Upper lobe of right lung (tissue), 1 donor: Measurements from ENCODE around the gene CCDC66. TPM values are rescaled to one million over a fixed set of nuclear protein-coding genes. Genes with fewer than 3 reads are reported as not detected.

ENCODE experiments used
- ATAC-seq: fragments of 200-7000 bp; cut with Tn5 transposase; one replicate; pipeline ENCODE4 v1.9.1; 2020; ENCODE audit warnings: mild to moderate bottlenecking, moderate library complexity
- DNase-seq: peaks from one replicate; pipeline ENCODE4 v3.0.0-alpha.2; 2020
- H3K27ac ChIP-seq: fragments of 200-600 bp; one replicate; pipeline ENCODE4 v1.8.0; 2022
- H3K27me3 ChIP-seq: fragments of 200-600 bp; one replicate; pipeline ENCODE4 v1.8.0; 2022; ENCODE audit warnings: mild to moderate bottlenecking
- H3K36me3 ChIP-seq: fragments of 200-600 bp; one replicate; pipeline ENCODE4 v1.8.0; 2022
- H3K4me1 ChIP-seq: fragments of 200-600 bp; one replicate; pipeline ENCODE4 v1.8.0; 2022
- H3K4me3 ChIP-seq: fragments of 200-600 bp; one replicate; pipeline ENCODE4 v1.8.0; 2022; ENCODE audit warnings: mild to moderate bottlenecking
- H3K9me3 ChIP-seq: fragments of 200-600 bp; one replicate; pipeline ENCODE4 v1.8.0; 2022
- intact Hi-C: fragments of 100-400 bp; cut with DNase I; formaldehyde crosslinking; loops from one replicate; pipeline ENCODE4 v1.11.0; 2022
- long read RNA-seq: library from polyadenylated mRNA; unstranded; transcript quantifications from one replicate; pipeline ENCODE4 v2.0.0, GENCODE V29; 2021
- total RNA-seq: library from RNA; stranded (reverse); fragmentation: NEBNext Ultra II Directional; extraction: Animal tissue kit (Norgen Biotek cat#: 25700); gene quantifications from one replicate; pipeline ENCODE4 v1.2.1, GENCODE V29; 2021
- TF ChIP-seq, protein P1 (sequence below): fragments of 200-600 bp; IDR thresholded peaks from one replicate; pipeline ENCODE4 v1.8.0; 2022; ENCODE audit warnings: antibody characterized with exemption
- donor health status: DM: no; HTN: yes; CAD: no; lungs with severe emphysema.

The CCDC66 gene
- total RNA-seq, result 25.0 TPM
- long read RNA-seq, partial matches to known transcripts, result 3 of 25 reads
- long read RNA-seq, other reads (novel, unspliced or antisense), result 20 of 25 reads

DNA sequence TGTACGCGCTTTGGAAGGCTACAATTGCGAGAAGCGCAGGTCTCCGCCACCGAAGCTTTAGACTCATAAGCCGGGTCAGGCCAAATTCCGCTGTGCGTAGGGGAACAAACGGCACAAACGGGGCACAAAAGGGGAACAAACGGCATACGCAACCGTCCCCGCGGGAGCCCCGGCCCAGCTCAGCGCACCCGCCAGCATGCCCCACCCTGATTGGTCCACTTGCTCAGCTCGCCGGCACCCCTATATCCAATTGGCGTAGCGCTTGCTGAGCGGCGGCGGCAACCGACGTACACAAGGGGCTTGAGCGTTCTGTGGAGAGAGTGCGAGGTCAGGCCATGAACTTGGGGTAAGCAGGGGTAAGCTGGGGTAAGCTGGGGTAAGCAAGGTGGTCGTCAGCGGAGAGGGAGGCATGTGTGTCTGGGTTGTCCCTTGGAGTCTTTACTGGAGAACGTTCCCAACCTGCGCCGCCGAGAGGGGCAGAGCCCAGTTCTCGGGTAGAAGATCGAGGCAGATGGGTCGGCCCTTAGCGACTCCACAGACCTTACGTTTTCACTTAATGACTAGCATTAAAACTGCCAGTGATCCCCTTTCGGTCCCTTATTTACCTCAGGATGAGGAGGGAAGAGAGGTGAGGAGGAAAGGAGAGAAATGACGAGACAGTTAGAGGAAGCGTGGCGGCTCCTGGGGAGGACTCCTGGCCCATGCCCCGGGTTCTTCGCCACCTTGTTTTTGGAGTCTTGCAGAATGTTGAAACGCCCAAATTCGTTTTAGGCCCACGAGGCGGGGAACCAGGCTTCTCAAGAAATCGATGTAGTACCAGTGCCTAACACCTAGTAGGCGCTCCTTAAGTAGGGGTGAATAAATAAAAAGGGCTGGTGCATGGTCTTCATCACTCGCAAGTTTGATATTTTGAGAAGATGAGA, at the start of gene CCDC66:
TSS of gene CCDC66 (plus strand) at position 268 of the 923 bp plus-strand sequence. CDS start at position 336, 68 bp downstream.
- H3K27me3 ChIP-seq, result no peaks in the 10 kb centered on the region
- H3K36me3 ChIP-seq, result peaks cover 31% of the 10 kb centered on the region
- peaks cover 11% of the 10 kb centered on the region for H3K4me1 ChIP-seq
- H3K9me3 ChIP-seq, result no peaks in the 10 kb centered on the region
- H3K27ac ChIP-seq, result peak within 1 kb of the TSS; percentile 93
- intact Hi-C loops, result no loop called here
- DNase-seq (peak; percentile 98), ATAC-seq (peak; percentile 100)
- H3K4me3 ChIP-seq, result peak within 1 kb of the TSS; percentile 96
- TF ChIP-seq, protein P1, sequence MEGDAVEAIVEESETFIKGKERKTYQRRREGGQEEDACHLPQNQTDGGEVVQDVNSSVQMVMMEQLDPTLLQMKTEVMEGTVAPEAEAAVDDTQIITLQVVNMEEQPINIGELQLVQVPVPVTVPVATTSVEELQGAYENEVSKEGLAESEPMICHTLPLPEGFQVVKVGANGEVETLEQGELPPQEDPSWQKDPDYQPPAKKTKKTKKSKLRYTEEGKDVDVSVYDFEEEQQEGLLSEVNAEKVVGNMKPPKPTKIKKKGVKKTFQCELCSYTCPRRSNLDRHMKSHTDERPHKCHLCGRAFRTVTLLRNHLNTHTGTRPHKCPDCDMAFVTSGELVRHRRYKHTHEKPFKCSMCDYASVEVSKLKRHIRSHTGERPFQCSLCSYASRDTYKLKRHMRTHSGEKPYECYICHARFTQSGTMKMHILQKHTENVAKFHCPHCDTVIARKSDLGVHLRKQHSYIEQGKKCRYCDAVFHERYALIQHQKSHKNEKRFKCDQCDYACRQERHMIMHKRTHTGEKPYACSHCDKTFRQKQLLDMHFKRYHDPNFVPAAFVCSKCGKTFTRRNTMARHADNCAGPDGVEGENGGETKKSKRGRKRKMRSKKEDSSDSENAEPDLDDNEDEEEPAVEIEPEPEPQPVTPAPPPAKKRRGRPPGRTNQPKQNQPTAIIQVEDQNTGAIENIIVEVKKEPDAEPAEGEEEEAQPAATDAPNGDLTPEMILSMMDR, result peak; percentile 73

DNA sequence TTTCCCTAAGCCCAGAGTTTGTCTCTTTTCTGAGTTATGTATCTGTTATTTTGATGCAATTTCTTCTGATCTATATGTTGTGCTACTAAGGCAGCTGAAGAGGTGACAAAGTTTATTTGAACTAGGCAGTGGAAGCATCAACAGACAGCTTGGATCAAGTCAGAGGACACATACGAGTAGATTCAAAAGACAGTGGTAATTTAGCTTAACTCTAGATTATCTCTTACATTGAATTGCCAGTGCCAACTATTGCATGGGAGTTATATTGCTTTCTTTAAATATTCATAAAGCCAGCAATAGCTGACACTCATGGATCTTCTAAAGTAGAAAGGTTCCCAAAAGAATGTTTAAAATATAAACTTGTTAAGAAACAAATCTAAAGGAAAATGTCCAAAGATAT, 37.3 kb upstream of the CCDC66 start:
- intact Hi-C loops, result no loop called here
- ATAC-seq, result no peak
- H3K4me1 ChIP-seq, result no peaks in the 10 kb centered on the region
- H3K9me3 ChIP-seq, result no peaks in the 10 kb centered on the region
- no peak overlapping the region for H3K4me3 ChIP-seq
- TF ChIP-seq, protein P1, result no peak
- H3K27ac ChIP-seq, result no peak overlapping the region
- peaks cover 6% of the 10 kb centered on the region for H3K27me3 ChIP-seq
- no peak for DNase-seq
- no peaks in the 10 kb centered on the region for H3K36me3 ChIP-seq

DNA sequence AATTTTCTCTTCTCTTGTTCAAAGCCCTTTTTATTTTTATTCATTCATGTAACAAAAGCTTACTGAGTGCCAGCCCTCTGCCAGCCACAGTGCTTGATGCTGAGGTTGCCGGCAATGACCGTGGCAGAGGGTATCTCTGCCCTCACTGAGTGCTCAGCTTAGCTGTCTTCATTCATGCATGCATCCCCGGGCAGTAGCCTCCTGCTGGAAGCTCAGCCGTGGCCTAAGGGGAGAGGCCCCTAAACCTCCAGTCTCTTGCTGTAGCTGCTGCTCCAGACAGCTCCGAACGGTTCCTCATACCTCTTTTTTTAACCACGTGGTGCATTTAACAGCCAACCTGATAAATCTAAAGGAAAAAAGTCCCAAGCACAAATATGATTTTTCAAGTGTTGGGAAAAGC, 34.6 kb upstream of the CCDC66 start:
- intact Hi-C loops, result no loop called here
- Histone ChIP-seq H3K27ac (no peak overlapping the region), H3K36me3 (no peaks in the 10 kb centered on the region), H3K9me3 (no peaks in the 10 kb centered on the region), H3K27me3 (no peaks in the 10 kb centered on the region), H3K4me3 (no peak overlapping the region), H3K4me1 (no peaks in the 10 kb centered on the region)
- TF ChIP-seq, protein P1, result no peak
- no peak for ATAC-seq
- DNase-seq, result no peak

DNA sequence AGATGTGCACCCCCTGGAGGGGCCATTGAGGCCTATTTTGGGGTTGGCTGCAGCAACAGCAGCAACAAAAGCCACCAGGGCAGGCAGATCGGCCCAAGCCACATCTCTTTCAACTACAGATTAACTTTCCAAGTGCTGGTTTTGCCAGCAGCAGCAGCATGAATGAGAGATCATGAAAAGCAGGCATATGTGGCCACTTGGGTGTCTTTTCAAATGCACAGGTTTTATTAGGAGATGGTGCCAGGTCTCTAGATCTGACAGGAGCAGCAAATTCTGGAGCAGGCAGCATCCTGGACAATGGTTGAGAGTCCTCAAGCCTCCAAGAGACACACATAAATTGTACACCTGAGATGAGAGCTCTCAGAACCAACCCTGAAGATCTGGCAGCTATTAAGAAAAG, 31.7 kb upstream of the CCDC66 start:
- no peak for ATAC-seq
- DNase-seq, result no peak
- Histone ChIP-seq H3K4me1 (no peaks in the 10 kb centered on the region), H3K36me3 (no peaks in the 10 kb centered on the region), H3K4me3 (no peak overlapping the region), H3K27ac (no peak overlapping the region), H3K27me3 (no peaks in the 10 kb centered on the region), H3K9me3 (no peaks in the 10 kb centered on the region)
- intact Hi-C loops, result no loop called here
- TF ChIP-seq, protein P1, result no peak

DNA sequence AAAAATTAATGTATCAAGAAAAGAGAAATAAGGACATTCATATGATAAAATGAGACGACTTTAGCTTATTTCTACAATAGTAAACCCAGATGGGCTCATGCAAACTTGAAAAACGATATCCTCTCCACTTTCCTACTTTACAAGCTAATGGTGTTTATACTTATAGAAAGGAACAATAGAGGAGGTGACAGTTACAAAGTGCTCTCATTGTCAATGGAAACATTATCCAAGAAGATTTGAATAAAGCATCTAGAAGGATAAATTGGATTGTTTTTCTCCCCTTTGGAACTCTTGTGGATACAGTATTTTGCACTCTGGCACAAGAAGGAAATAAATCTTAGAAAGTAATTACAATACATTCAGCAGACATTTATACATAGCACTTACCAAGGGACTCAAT, 20.2 kb upstream of the CCDC66 start:
- no peaks in the 10 kb centered on the region for H3K4me1 ChIP-seq
- no peaks in the 10 kb centered on the region for H3K27me3 ChIP-seq
- TF ChIP-seq, protein P1, result no peak
- ATAC-seq (no peak), DNase-seq (no peak)
- no peaks in the 10 kb centered on the region for H3K36me3 ChIP-seq
- H3K9me3 ChIP-seq, result no peaks in the 10 kb centered on the region
- intact Hi-C loops, result no loop called here
- H3K4me3 ChIP-seq, result no peak overlapping the region
- H3K27ac ChIP-seq, result no peak overlapping the region
